ENCODE data around the gene ATP6V0E2.
"Not testable (repeated sequence)": the region's sequence is repeated elsewhere in the genome, so short reads cannot be mapped to it uniquely, and the experiment has no call there.

ATP6V0E2 gene

GRCh38 chr7:149886018-149886415 lies 12.2 kb downstream of the ATP6V0E2 start:
- no peak overlapping the region for H3K4me3 ChIP-seq
- H3K27ac ChIP-seq: no peak overlapping the region

- Histone ChIP-seq H3K27ac (no peak overlapping the region), H3K4me3 (no peak overlapping the region)
Observed at GRCh38 chr7:149887311-149887710, 13.5 kb downstream of the ATP6V0E2 start.

GRCh38 chr7:149890715-149891114 lies 16.9 kb downstream of the ATP6V0E2 start:
- H3K4me3 ChIP-seq, H3K27ac ChIP-seq: not testable (repeated sequence)

- H3K4me3 ChIP-seq, H3K27ac ChIP-seq: not testable (repeated sequence)
Observed at GRCh38 chr7:149894957-149895356, 21.2 kb downstream of the ATP6V0E2 start.

- H3K4me3 ChIP-seq: not testable (repeated sequence)
Observed at GRCh38 chr7:149907776-149908376, 34.1 kb downstream of the ATP6V0E2 start.

GRCh38 chr7:149910219-149910618 lies 36.5 kb downstream of the ATP6V0E2 start:
- H3K27ac ChIP-seq, H3K4me3 ChIP-seq: not testable (repeated sequence)

More at GRCh38 chr7:149907776-149908376, 34.1 kb downstream of the ATP6V0E2 start:
- not testable (repeated sequence) for H3K27ac ChIP-seq

- not testable (repeated sequence) for H3K4me3 ChIP-seq, H3K27ac ChIP-seq
Observed at GRCh38 chr7:149912126-149912525, 38.4 kb downstream of the ATP6V0E2 start.

GRCh38 chr7:149926414-149926813 lies 52.6 kb downstream of the ATP6V0E2 start:
- not testable (repeated sequence) for H3K4me3 ChIP-seq, H3K27ac ChIP-seq
